OCI-LY1 (cell line): Measurements from ENCODE around the gene PRTFDC1.

Experiments
- H2AFZ ChIP-seq: fragments of 200-600 bp; sonication (generic), shearing (Covaris generic); 2 replicates; pipeline ENCODE4 v1.6.0; 2014; ENCODE audit warnings: antibody characterized with exemption, mild to moderate bottlenecking, low read length
- H3F3A ChIP-seq: fragments of 200-600 bp; sonication (generic), shearing (Covaris generic); 2 replicates; pipeline ENCODE4 v1.6.0; 2014; ENCODE audit warnings: mild to moderate bottlenecking, antibody characterized with exemption, low read length, moderate library complexity; ENCODE audit not compliant: insufficient read depth
- H3K27ac ChIP-seq: fragments of 200-600 bp; sonication (generic); 2 replicates; pipeline ENCODE4 v1.5.1; 2014; ENCODE audit warnings: low read length, mixed run types, mild to moderate bottlenecking, low read depth; ENCODE audit not compliant: poor library complexity, severe bottlenecking
- H3K27me3 ChIP-seq: fragments of 200-600 bp; sonication (generic); 2 replicates; pipeline ENCODE4 v1.6.0; 2014; ENCODE audit warnings: antibody characterized with exemption, mild to moderate bottlenecking, low read length, moderate library complexity; ENCODE audit not compliant: insufficient read depth
- H3K36me3 ChIP-seq: fragments of 200-600 bp; sonication (generic); 2 replicates; pipeline ENCODE4 v1.6.1; 2014; ENCODE audit warnings: mild to moderate bottlenecking, antibody characterized with exemption, low read length, moderate library complexity, mixed read lengths; ENCODE audit not compliant: insufficient read depth
- H3K4me1 ChIP-seq: fragments of 200-600 bp; sonication (generic); 2 replicates; pipeline ENCODE4 v1.5.1; 2014; ENCODE audit warnings: mild to moderate bottlenecking, low read length, moderate library complexity; ENCODE audit not compliant: insufficient read depth, severe bottlenecking
- H3K4me2 ChIP-seq: fragments of 200-600 bp; sonication (generic), shearing (Covaris generic); 2 replicates; pipeline ENCODE4 v1.6.1; 2014; ENCODE audit warnings: low read length
- H3K4me3 ChIP-seq: fragments of 200-600 bp; sonication (generic); 2 replicates; pipeline ENCODE4 v1.5.1; 2014; ENCODE audit warnings: low read length, low read depth, mild to moderate bottlenecking, mixed read lengths; ENCODE audit not compliant: poor library complexity, severe bottlenecking
- H3K79me2 ChIP-seq: fragments of 200-600 bp; shearing (Covaris generic); 2 replicates; pipeline ENCODE4 v1.6.1; 2016; ENCODE audit warnings: mixed run types, low read length, mixed read lengths; ENCODE audit not compliant: insufficient read depth
- H3K9ac ChIP-seq: fragments of 200-600 bp; sonication (generic), shearing (Covaris generic); 2 replicates; pipeline ENCODE4 v1.6.1; 2014; ENCODE audit warnings: mild to moderate bottlenecking, low read length, mixed read lengths
- H3K9me2 ChIP-seq: fragments of 200-600 bp; sonication (generic), shearing (Covaris generic); 2 replicates; pipeline ENCODE4 v1.6.1; 2014; ENCODE audit warnings: low read depth, mild to moderate bottlenecking, low read length, mixed read lengths
- H3K9me3 ChIP-seq: fragments of 200-600 bp; shearing (Covaris generic); 2 replicates; pipeline ENCODE4 v1.6.1; 2014; ENCODE audit warnings: low read length, mixed read lengths
- H4K20me1 ChIP-seq: fragments of 200-600 bp; sonication (generic), shearing (Covaris generic); 2 replicates; pipeline ENCODE4 v1.6.0; 2016; ENCODE audit warnings: mild to moderate bottlenecking, low read length; ENCODE audit not compliant: insufficient read depth
- CTCF ChIP-seq: fragments of 200-600 bp; sonication (generic), shearing (Covaris generic); IDR thresholded peaks from 2 replicates; pipeline ENCODE4 v1.5.1; 2017; ENCODE audit warnings: mild to moderate bottlenecking, antibody characterized with exemption, low read length, moderate library complexity, mixed read lengths
- EZH2 ChIP-seq: fragments of 200-600 bp; sonication (generic), shearing (Covaris generic); IDR thresholded peaks from 2 replicates; pipeline ENCODE4 v1.8.0; 2017; ENCODE audit warnings: borderline replicate concordance, mixed run types, mild to moderate bottlenecking, antibody characterized with exemption, low read length, moderate library complexity, mixed read lengths

PRTFDC1 gene

GRCh38 chr10:24872790-24873182, 79.6 kb downstream of the PRTFDC1 start:
- no peaks in the 10 kb centered on the region for H3K4me1 ChIP-seq
- H3K27ac ChIP-seq: no peak overlapping the region
- no peaks in the 10 kb centered on the region for H3K79me2 ChIP-seq
- H2AFZ ChIP-seq: no peak overlapping the region
- no peak overlapping the region for H3K4me2 ChIP-seq
- H3K9me3 ChIP-seq: no peaks in the 10 kb centered on the region
- H3K36me3 ChIP-seq: no peaks in the 10 kb centered on the region
- no peaks in the 10 kb centered on the region for H4K20me1 ChIP-seq
- no peaks in the 10 kb centered on the region for H3F3A ChIP-seq
- no peak overlapping the region for H3K9ac ChIP-seq
- H3K27me3 ChIP-seq: no peaks in the 10 kb centered on the region
- no peak overlapping the region for H3K4me3 ChIP-seq
- no peak for TF ChIP-seq EZH2
- no peaks in the 10 kb centered on the region for H3K9me2 ChIP-seq

GRCh38 chr10:24872049-24872789, 80.2 kb downstream of the PRTFDC1 start:
- Histone ChIP-seq H3K4me2 (no peak overlapping the region), H3K36me3 (no peaks in the 10 kb centered on the region), H3K4me1 (no peaks in the 10 kb centered on the region), H4K20me1 (no peaks in the 10 kb centered on the region), H2AFZ (no peak overlapping the region), H3K27me3 (no peaks in the 10 kb centered on the region), H3F3A (no peaks in the 10 kb centered on the region), H3K4me3 (no peak overlapping the region), H3K9me2 (no peaks in the 10 kb centered on the region), H3K9me3 (no peaks in the 10 kb centered on the region), H3K9ac (no peak overlapping the region), H3K27ac (no peak overlapping the region), H3K79me2 (no peaks in the 10 kb centered on the region)
- no peak for TF ChIP-seq EZH2
- no peak for TF ChIP-seq CTCF

- H3K79me2 ChIP-seq: no peaks in the 10 kb centered on the region
- no peaks in the 10 kb centered on the region for H3F3A ChIP-seq
- no peak overlapping the region for H3K4me2 ChIP-seq
- H3K9me2 ChIP-seq: no peaks in the 10 kb centered on the region
- no peaks in the 10 kb centered on the region for H3K27me3 ChIP-seq
- TF ChIP-seq EZH2 (no peak), CTCF (no peak)
- no peaks in the 10 kb centered on the region for H3K9me3 ChIP-seq
- no peaks in the 10 kb centered on the region for H3K36me3 ChIP-seq
- H2AFZ ChIP-seq: no peak overlapping the region
- no peak overlapping the region for H3K4me3 ChIP-seq
- no peak overlapping the region for H3K27ac ChIP-seq
- no peaks in the 10 kb centered on the region for H3K4me1 ChIP-seq
- no peaks in the 10 kb centered on the region for H4K20me1 ChIP-seq
- no peak overlapping the region for H3K9ac ChIP-seq
These were observed 81.1 kb downstream of the PRTFDC1 start for GRCh38 chr10:24871011-24871935.
